ENCODE results near the gene TOMM70.

TOMM70 gene

GRCh38 chr3:100407977-100408532 lies 7.2 kb upstream of the TOMM70 start:
- FAIRE-seq (no peak), DNase-seq (ENCODE audit: insufficient read length) (no peak)
- TF ChIP-seq TAF1 (IDR thresholded peaks at IDR 0.05; ENCODE audit: borderline replicate concordance, low read depth, low read length): no peak
- no peak for TF ChIP-seq POLR2A (IDR thresholded peaks at IDR 0.05; ENCODE audit: low read depth, low read length)
- TF ChIP-seq POLR2AphosphoS5 (IDR thresholded peaks at IDR 0.05; ENCODE audit: low read depth, low read length): no peak

GRCh38 chr3:100407164-100407563 lies 6.3 kb upstream of the TOMM70 start:
- TF ChIP-seq POLR2A (IDR thresholded peaks at IDR 0.05; ENCODE audit: low read depth, low read length) (no peak), TAF1 (IDR thresholded peaks at IDR 0.05; ENCODE audit: borderline replicate concordance, low read depth, low read length) (no peak), POLR2AphosphoS5 (IDR thresholded peaks at IDR 0.05; ENCODE audit: low read depth, low read length) (no peak)
- DNase-seq (ENCODE audit: insufficient read length): no peak
- no peak for FAIRE-seq

- TF ChIP-seq POLR2A (IDR thresholded peaks at IDR 0.05; ENCODE audit: low read depth, low read length) (no peak), POLR2AphosphoS5 (IDR thresholded peaks at IDR 0.05; ENCODE audit: low read depth, low read length) (no peak), TAF1 (IDR thresholded peaks at IDR 0.05; ENCODE audit: borderline replicate concordance, low read depth, low read length) (no peak)
- no peak for DNase-seq (ENCODE audit: insufficient read length)
- FAIRE-seq: no peak
These were observed 3.3 kb upstream of the TOMM70 start for GRCh38 chr3:100404250-100404548.

- FAIRE-seq (no peak), DNase-seq (ENCODE audit: insufficient read length) (no peak)
- TF ChIP-seq TAF1 (IDR thresholded peaks at IDR 0.05; ENCODE audit: borderline replicate concordance, low read depth, low read length) (no peak), POLR2AphosphoS5 (IDR thresholded peaks at IDR 0.05; ENCODE audit: low read depth, low read length) (no peak), POLR2A (IDR thresholded peaks at IDR 0.05; ENCODE audit: low read depth, low read length) (no peak)
These were observed 2.7 kb upstream of the TOMM70 start for GRCh38 chr3:100403362-100404249.

GRCh38 chr3:100402891-100403290 lies 2.0 kb upstream of the TOMM70 start:
- TF ChIP-seq TAF1 (IDR thresholded peaks at IDR 0.05; ENCODE audit: borderline replicate concordance, low read depth, low read length): no peak
- no peak for TF ChIP-seq POLR2A (IDR thresholded peaks at IDR 0.05; ENCODE audit: low read depth, low read length)
- no peak for TF ChIP-seq POLR2AphosphoS5 (IDR thresholded peaks at IDR 0.05; ENCODE audit: low read depth, low read length)
- FAIRE-seq: no peak
- DNase-seq (ENCODE audit: insufficient read length): no peak

- DNase-seq (ENCODE audit: insufficient read length): no peak
- TF ChIP-seq TAF1 (IDR thresholded peaks at IDR 0.05; ENCODE audit: borderline replicate concordance, low read depth, low read length) (no peak), POLR2A (IDR thresholded peaks at IDR 0.05; ENCODE audit: low read depth, low read length) (no peak), POLR2AphosphoS5 (IDR thresholded peaks at IDR 0.05; ENCODE audit: low read depth, low read length) (no peak)
- no peak for FAIRE-seq
These were observed 1.4 kb upstream of the TOMM70 start for GRCh38 chr3:100402256-100402655.

- DNase-seq (ENCODE audit: insufficient read length): no peak
These were observed 769 bp upstream of the TOMM70 start for GRCh38 chr3:100401674-100402041.

GRCh38 chr3:100400419-100400779 lies 490 bp downstream of the TOMM70 start:
- DNase-seq (ENCODE audit: insufficient read length) (peak; percentile 7), FAIRE-seq (peak; percentile 51)
- no peak for TF ChIP-seq TAF1 (IDR thresholded peaks at IDR 0.05; ENCODE audit: borderline replicate concordance, low read depth, low read length)
- TF ChIP-seq POLR2A (IDR thresholded peaks at IDR 0.05; ENCODE audit: low read depth, low read length): no peak
- TF ChIP-seq POLR2AphosphoS5 (IDR thresholded peaks at IDR 0.05; ENCODE audit: low read depth, low read length): no peak

More at GRCh38 chr3:100401674-100402041, 769 bp upstream of the TOMM70 start:
- peak; percentile 73 for FAIRE-seq
- no peak for TF ChIP-seq POLR2AphosphoS5 (IDR thresholded peaks at IDR 0.05; ENCODE audit: low read depth, low read length)
- no peak for TF ChIP-seq TAF1 (IDR thresholded peaks at IDR 0.05; ENCODE audit: borderline replicate concordance, low read depth, low read length)
- TF ChIP-seq POLR2A (IDR thresholded peaks at IDR 0.05; ENCODE audit: low read depth, low read length): no peak

GRCh38 chr3:100399341-100400071 lies 1.4 kb downstream of the TOMM70 start:
- no peak for FAIRE-seq

GRCh38 chr3:100396967-100397366 lies 3.9 kb downstream of the TOMM70 start:
- FAIRE-seq (no peak), DNase-seq (ENCODE audit: insufficient read length) (no peak)
- TF ChIP-seq TAF1 (IDR thresholded peaks at IDR 0.05; ENCODE audit: borderline replicate concordance, low read depth, low read length) (no peak), POLR2AphosphoS5 (IDR thresholded peaks at IDR 0.05; ENCODE audit: low read depth, low read length) (no peak), POLR2A (IDR thresholded peaks at IDR 0.05; ENCODE audit: low read depth, low read length) (no peak)

More at GRCh38 chr3:100399341-100400071, 1.4 kb downstream of the TOMM70 start:
- no peak for DNase-seq (ENCODE audit: insufficient read length)
- no peak for TF ChIP-seq POLR2AphosphoS5 (IDR thresholded peaks at IDR 0.05; ENCODE audit: low read depth, low read length)
- TF ChIP-seq TAF1 (IDR thresholded peaks at IDR 0.05; ENCODE audit: borderline replicate concordance, low read depth, low read length): no peak
- no peak for TF ChIP-seq POLR2A (IDR thresholded peaks at IDR 0.05; ENCODE audit: low read depth, low read length)

- TF ChIP-seq POLR2A (IDR thresholded peaks at IDR 0.05; ENCODE audit: low read depth, low read length): no peak
- no peak for TF ChIP-seq TAF1 (IDR thresholded peaks at IDR 0.05; ENCODE audit: borderline replicate concordance, low read depth, low read length)
- no peak for TF ChIP-seq POLR2AphosphoS5 (IDR thresholded peaks at IDR 0.05; ENCODE audit: low read depth, low read length)
- FAIRE-seq (no peak), DNase-seq (ENCODE audit: insufficient read length) (no peak)
These were observed 5.0 kb downstream of the TOMM70 start for GRCh38 chr3:100395679-100396431.

Data from GM12892 (cell line).